Neuronal stem cell (in vitro differentiated cells): Measurements from ENCODE around the gene SLC7A9.

ENCODE experiments used
- DNase-seq: peaks from one replicate; pipeline ENCODE4 v3.0.0-alpha.2; 2013; ENCODE audit warnings: low spot score
- H2AFZ ChIP-seq: one replicate; pipeline ENCODE4 v1.6.1; 2013; ENCODE audit warnings: mild to moderate bottlenecking, low read length, inconsistent platforms
- H2AK5ac ChIP-seq: 2 replicates; pipeline ENCODE4 v1.6.1; 2013; ENCODE audit warnings: low read depth, mild to moderate bottlenecking, inconsistent platforms, low read length, moderate library complexity, mixed read lengths
- H2BK120ac ChIP-seq: 2 replicates; pipeline ENCODE4 v1.6.1; 2013; ENCODE audit warnings: low read depth, mild to moderate bottlenecking, inconsistent platforms, low read length, moderate library complexity, mixed read lengths
- H2BK12ac ChIP-seq: one replicate; pipeline ENCODE4 v1.6.1; 2013; ENCODE audit warnings: low read length, inconsistent platforms
- H2BK15ac ChIP-seq: 2 replicates; pipeline ENCODE4 v1.6.1; 2013; ENCODE audit warnings: mild to moderate bottlenecking, low read length, inconsistent platforms, mixed read lengths
- H2BK5ac ChIP-seq: one replicate; pipeline ENCODE4 v1.6.1; 2013; ENCODE audit warnings: inconsistent platforms, mild to moderate bottlenecking, low read length, moderate library complexity
- H3K14ac ChIP-seq: one replicate; pipeline ENCODE4 v1.6.1; 2013; ENCODE audit warnings: low read length, inconsistent platforms
- H3K18ac ChIP-seq: 2 replicates; pipeline ENCODE4 v1.6.1; 2013; ENCODE audit warnings: low read length, inconsistent platforms
- H3K23ac ChIP-seq: 2 replicates; pipeline ENCODE4 v1.6.1; 2013; ENCODE audit warnings: low read depth, mild to moderate bottlenecking, mixed read lengths, low read length, inconsistent platforms; ENCODE audit not compliant: poor library complexity
- H3K27ac ChIP-seq: replicated peaks from 3 replicates; pipeline ENCODE4 v1.5.1; 2013; ENCODE audit warnings: low read length, inconsistent platforms
- H3K27me3 ChIP-seq, 3 experiments: 2 replicates each; pipeline ENCODE4 v1.6.1; 2013; ENCODE audit warnings: low read length in 3 of 3, mild to moderate bottlenecking in 2 of 3, inconsistent platforms in 1 of 3, low read depth in 1 of 3, mixed read lengths in 1 of 3, moderate library complexity in 1 of 3; ENCODE audit not compliant: control insufficient read depth in 3 of 3, insufficient read depth in 3 of 3
- H3K36me3 ChIP-seq, 2 donors: replicated peaks in 1 of 2; 2 replicates each; pipeline ENCODE4 v1.6.1; 2013; ENCODE audit warnings: low read length in 2 of 2; ENCODE audit not compliant: control insufficient read depth in 2 of 2, insufficient read depth in 2 of 2
- H3K4ac ChIP-seq: 2 replicates; pipeline ENCODE4 v1.6.1; 2013; ENCODE audit warnings: inconsistent platforms, mild to moderate bottlenecking, low read length, moderate library complexity
- H3K4me1 ChIP-seq, 2 donors: 1 replicate in 1 of 2; 2 replicates in 1 of 2; pipeline ENCODE4 v1.6.1; 2013; ENCODE audit warnings: low read length in 2 of 2, low read depth in 1 of 2; ENCODE audit not compliant: control insufficient read depth in 2 of 2, insufficient read depth in 1 of 2
- H3K4me2 ChIP-seq: one replicate; pipeline ENCODE4 v1.6.1; 2013; ENCODE audit warnings: mild to moderate bottlenecking, low read length, inconsistent platforms; ENCODE audit not compliant: insufficient read depth, poor library complexity, severe bottlenecking
- H3K4me3 ChIP-seq, 2 donors: 2 replicates each; pipeline ENCODE4 v1.5.1; 2013; ENCODE audit warnings: low read length in 2 of 2, mild to moderate bottlenecking in 2 of 2, inconsistent platforms in 1 of 2, moderate library complexity in 1 of 2
- H3K79me1 ChIP-seq: one replicate; pipeline ENCODE4 v1.6.1; 2013; ENCODE audit warnings: low read depth, mild to moderate bottlenecking, inconsistent platforms, low read length, moderate library complexity
- H3K9ac ChIP-seq: one replicate; pipeline ENCODE4 v1.6.1; 2013; ENCODE audit warnings: mild to moderate bottlenecking, low read depth, low read length, inconsistent platforms; ENCODE audit not compliant: poor library complexity
- H3K9me3 ChIP-seq, 2 donors: replicated peaks in 1 of 2; 2 replicates each; pipeline versions ENCODE3 to v1.6.1; 2013; ENCODE audit warnings: low read length in 2 of 2, mild to moderate bottlenecking in 2 of 2, inconsistent platforms in 1 of 2, low read depth in 1 of 2, mixed read lengths in 1 of 2, moderate library complexity in 1 of 2; ENCODE audit not compliant: control insufficient read depth in 2 of 2, insufficient read depth in 1 of 2
- H4K8ac ChIP-seq: one replicate; pipeline ENCODE4 v1.6.1; 2013; ENCODE audit warnings: low read depth, mild to moderate bottlenecking, inconsistent platforms, low read length, moderate library complexity
- H4K91ac ChIP-seq: one replicate; pipeline ENCODE4 v1.6.1; 2013; ENCODE audit warnings: low read length, low read depth, mild to moderate bottlenecking, inconsistent platforms; ENCODE audit not compliant: poor library complexity
- WGBS, 2 donors: extraction: QIAGEN DNeasy Blood & Tissue Kit; methylation state at CpG; one replicate each; pipeline ENCODE4 v1.1.7; 2013; ENCODE audit warnings: missing lambda C conversion rate in 2 of 2, mixed read lengths in 1 of 2; ENCODE audit not compliant: insufficient read length in 2 of 2, insufficient replicate concordance in 1 of 2; ENCODE audit errors: extremely low coverage in 2 of 2; 5-methylcytosine and 5-hydroxymethylcytosine counted together

The SLC7A9 gene

DNA sequence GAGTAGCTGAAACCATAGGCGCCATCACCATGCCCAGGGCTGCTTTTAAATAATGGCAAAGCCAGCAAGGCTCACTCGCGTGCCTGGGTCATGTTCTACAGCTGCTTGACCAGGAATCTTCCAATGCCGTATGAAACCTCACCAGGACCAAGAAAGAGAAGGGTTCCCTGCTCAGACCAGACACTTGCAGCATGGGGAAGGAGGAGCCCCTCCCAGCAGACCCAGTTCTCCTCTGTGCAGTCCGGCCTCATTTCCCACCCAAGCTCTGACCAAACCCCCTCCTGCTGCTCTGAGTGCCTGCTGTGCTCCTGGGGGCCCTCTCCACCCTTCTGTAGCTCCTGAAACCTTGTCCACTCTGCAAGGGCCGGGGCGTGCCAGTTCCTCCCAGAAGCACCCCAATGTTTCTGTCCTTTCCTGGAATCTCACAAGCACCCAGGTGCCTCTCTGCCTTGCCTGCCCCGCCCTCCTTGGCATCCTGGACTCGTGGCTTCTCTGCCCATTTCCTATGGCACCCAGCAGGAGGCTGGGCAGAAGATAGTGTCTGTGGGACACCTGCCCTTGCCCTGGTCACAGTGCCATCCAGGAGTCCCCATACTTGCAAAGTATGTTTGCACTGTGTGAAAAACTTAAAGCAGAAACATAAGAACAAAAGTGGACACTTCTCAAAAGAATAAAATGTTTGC is 6.8 kb upstream of the SLC7A9 start:
- Histone ChIP-seq H3K4ac (no peak overlapping the region), H4K91ac (no peak overlapping the region), H2AFZ (no peak overlapping the region), H2AK5ac (no peak overlapping the region), H3K27me3 (no peaks in the 10 kb centered on the region), H3K9ac (no peak overlapping the region), H3K4me2 (no peak overlapping the region), H2BK15ac (no peak overlapping the region), H4K8ac (no peak overlapping the region), H2BK120ac (no peak overlapping the region), H3K79me1 (no peaks in the 10 kb centered on the region), H3K36me3 (peaks cover 10 to 29% of the 10 kb centered on the region in 2 donors), H2BK12ac (no peak overlapping the region), H3K27ac (no peak overlapping the region), H3K23ac (no peak overlapping the region), H3K18ac (peak overlapping the region; percentile 58), H3K4me1 (peaks cover 0 to 5% of the 10 kb centered on the region in 2 donors), H3K4me3 (no peak overlapping the region), H2BK5ac (no peak overlapping the region), H3K9me3 (peaks cover 0 to 2% of the 10 kb centered on the region in 2 donors), H3K14ac (peak overlapping the region; percentile 64)
- no peak for DNase-seq
- no CpG with 5 or more reads among the region's 9 CpGs for WGBS, 2 donors

DNA sequence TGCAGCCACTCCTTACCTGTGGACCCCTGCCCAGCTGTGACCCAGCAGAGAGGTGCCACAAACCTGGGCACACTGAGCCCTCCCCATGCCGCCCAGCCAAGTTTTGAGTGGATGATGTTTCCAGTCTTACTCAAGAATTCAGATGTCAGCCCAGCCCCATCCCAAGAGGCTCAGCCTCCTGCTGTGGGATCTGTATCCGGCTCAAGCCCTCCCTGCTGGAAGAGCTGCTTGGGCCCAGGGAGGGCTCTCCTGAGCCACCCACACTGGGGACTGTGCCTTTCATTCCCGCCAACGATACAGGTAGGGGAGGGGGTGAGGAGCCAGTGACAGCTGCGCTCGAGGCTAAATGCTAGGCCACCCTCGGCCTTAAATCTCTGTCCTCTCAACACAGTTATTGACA is 5.9 kb upstream of the SLC7A9 start:
- Histone ChIP-seq H3K4me2 (no peak overlapping the region), H3K23ac (no peak overlapping the region), H4K91ac (no peak overlapping the region), H3K4me1 (peaks cover 0 to 5% of the 10 kb centered on the region in 2 donors), H3K27me3 (no peaks in the 10 kb centered on the region), H3K9me3 (peaks cover 0 to 2% of the 10 kb centered on the region in 2 donors), H3K9ac (no peak overlapping the region), H4K8ac (no peak overlapping the region), H2AK5ac (no peak overlapping the region), H3K79me1 (no peaks in the 10 kb centered on the region), H2BK12ac (no peak overlapping the region), H3K4ac (no peak overlapping the region), H2BK15ac (no peak overlapping the region), H3K14ac (no peak overlapping the region), H3K4me3 (no peak overlapping the region), H2AFZ (no peak overlapping the region), H3K27ac (no peak overlapping the region), H3K36me3 (peaks cover 5 to 29% of the 10 kb centered on the region in 2 donors), H3K18ac (peak overlapping the region; percentile 61), H2BK5ac (no peak overlapping the region), H2BK120ac (no peak overlapping the region)
- DNase-seq: no peak
- no CpG with 5 or more reads among the region's 7 CpGs for WGBS, 2 donors

DNA sequence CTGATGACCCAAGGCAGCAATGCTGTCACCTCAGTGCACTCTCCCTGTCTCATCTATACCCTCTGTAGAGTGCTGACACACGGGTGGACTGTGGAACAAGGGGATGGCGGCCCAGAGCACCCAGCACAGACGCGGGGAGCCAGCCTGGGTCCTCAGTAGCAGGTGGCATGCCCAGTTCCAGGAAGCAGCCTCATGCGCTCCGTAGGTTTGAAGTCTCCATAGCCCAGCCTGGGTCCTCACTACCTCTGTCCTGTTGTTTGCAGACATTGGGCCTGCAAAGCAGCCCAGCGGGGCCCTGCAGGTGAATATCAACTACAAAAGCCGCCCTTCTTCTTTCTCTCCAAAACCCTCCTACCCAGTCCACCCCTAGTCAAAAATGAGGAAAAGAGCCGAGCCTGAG is 5.0 kb upstream of the SLC7A9 start:
- H2AK5ac ChIP-seq: no peak overlapping the region
- H3K4me1 ChIP-seq: peaks cover 0 to 5% of the 10 kb centered on the region in 2 donors
- H2BK120ac ChIP-seq: no peak overlapping the region
- H4K8ac ChIP-seq: no peak overlapping the region
- WGBS, 2 donors: no CpG with 5 or more reads among the region's 9 CpGs
- no peak overlapping the region for H4K91ac ChIP-seq
- no peak overlapping the region for H3K4me3 ChIP-seq
- H3K27me3 ChIP-seq: no peaks in the 10 kb centered on the region
- peak overlapping the region; percentile 35 for H3K18ac ChIP-seq
- H2BK15ac ChIP-seq: no peak overlapping the region
- no peak overlapping the region for H2BK5ac ChIP-seq
- no peak overlapping the region for H3K23ac ChIP-seq
- H2BK12ac ChIP-seq: no peak overlapping the region
- H3K9me3 ChIP-seq: no peaks in the 10 kb centered on the region
- H3K4me2 ChIP-seq: no peak overlapping the region
- H3K4ac ChIP-seq: no peak overlapping the region
- H3K9ac ChIP-seq: no peak overlapping the region
- H3K27ac ChIP-seq: no peak overlapping the region
- no peaks in the 10 kb centered on the region for H3K79me1 ChIP-seq
- H3K36me3 ChIP-seq: peaks cover 2 to 21% of the 10 kb centered on the region in 2 donors
- H2AFZ ChIP-seq: no peak overlapping the region
- DNase-seq: no peak
- H3K14ac ChIP-seq: no peak overlapping the region

DNA sequence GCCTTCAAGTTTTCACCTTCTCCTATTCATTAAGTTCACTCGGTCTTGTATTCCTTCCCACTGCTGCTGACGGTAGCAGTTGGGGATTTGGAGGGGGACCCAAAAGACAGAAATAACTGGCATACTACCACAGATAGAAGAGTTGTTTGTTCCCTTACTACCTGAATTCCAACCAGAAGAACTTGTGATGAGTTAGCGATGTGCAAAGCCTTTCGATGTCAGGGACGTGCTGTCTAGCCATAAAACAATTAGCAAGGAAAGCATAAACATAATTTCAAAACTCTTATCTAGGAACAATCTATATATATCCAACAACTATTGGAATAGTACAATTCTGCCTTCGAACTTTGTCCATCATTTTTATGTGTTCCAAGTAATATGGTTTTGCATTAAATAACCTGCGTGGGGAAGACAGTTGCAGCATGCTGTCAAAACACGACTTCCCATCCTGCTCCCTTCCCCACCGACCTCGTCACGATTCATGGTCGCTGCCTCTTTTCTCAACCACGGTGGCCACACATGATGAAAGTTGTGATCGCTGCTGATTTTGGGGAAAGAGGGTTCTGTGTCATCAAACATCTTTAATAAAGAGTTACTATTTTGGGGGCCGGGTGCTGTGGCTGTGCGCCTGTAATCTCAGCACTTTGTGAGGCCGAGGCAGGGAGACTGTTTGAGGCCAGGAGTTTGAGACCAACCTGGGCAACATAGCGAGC is 3.8 kb upstream of the SLC7A9 start:
- Histone ChIP-seq H3K9me3 (no peaks in the 10 kb centered on the region), H3K9ac (no peak overlapping the region), H2BK120ac (no peak overlapping the region), H3K23ac (no peak overlapping the region), H4K8ac (no peak overlapping the region), H3K4me2 (no peak overlapping the region), H3K18ac (no peak overlapping the region), H3K27me3 (no peaks in the 10 kb centered on the region), H3K14ac (no peak overlapping the region), H2BK15ac (no peak overlapping the region), H2AK5ac (no peak overlapping the region), H2BK12ac (no peak overlapping the region), H3K4me3 (no peak overlapping the region), H2AFZ (no peak overlapping the region), H3K27ac (no peak overlapping the region), H3K4me1 (peaks cover 0 to 5% of the 10 kb centered on the region in 2 donors), H3K36me3 (peaks cover 2 to 9% of the 10 kb centered on the region in 2 donors), H4K91ac (no peak overlapping the region), H2BK5ac (no peak overlapping the region), H3K79me1 (no peaks in the 10 kb centered on the region), H3K4ac (no peak overlapping the region)
- whole genome bisulfite sequencing, 2 donors: no CpG with 5 or more reads among the region's 18 CpGs
- no peak for DNase-seq
